ENCODE results near the gene CYP2J2.
"Not testable (repeated sequence)": the region's sequence is repeated elsewhere in the genome, so short reads cannot be mapped to it uniquely, and the experiment has no call there.

CYP2J2 gene

GRCh38 chr1:59928996-59929395 is 2.4 kb upstream of the CYP2J2 start:
- Mint-ChIP-seq H3K27ac (no peak overlapping the region), H3K9me3 (peaks cover 17% of the 10 kb centered on the region), H3K27me3 (ENCODE audit: low read depth, poor library complexity) (peaks cover 80% of the 10 kb centered on the region), H3K4me3 (no peak overlapping the region), H3K36me3 (ENCODE audit: low read depth) (no peaks in the 10 kb centered on the region), H3K4me1 (no peaks in the 10 kb centered on the region)
- DNase-seq, result no peak
- TF ChIP-seq CTCF (IDR thresholded peaks at IDR 0.05), result no peak

GRCh38 chr1:59927213-59927612 is 640 bp upstream of the CYP2J2 start:
- Mint-ChIP-seq H3K9me3 (peaks cover 27% of the 10 kb centered on the region), H3K36me3 (ENCODE audit: low read depth) (no peaks in the 10 kb centered on the region), H3K4me3 (peak overlapping the region; percentile 71), H3K4me1 (no peaks in the 10 kb centered on the region), H3K27me3 (ENCODE audit: low read depth, poor library complexity) (peaks cover 76% of the 10 kb centered on the region), H3K27ac (no peak overlapping the region)
- DNase-seq, result no peak
- TF ChIP-seq CTCF (IDR thresholded peaks at IDR 0.05), result no peak

- H3K4me3 Mint-ChIP-seq, result no peak overlapping the region
- no peaks in the 10 kb centered on the region for H3K4me1 Mint-ChIP-seq
- peaks cover 73% of the 10 kb centered on the region for H3K27me3 Mint-ChIP-seq (ENCODE audit: low read depth, poor library complexity)
- no peaks in the 10 kb centered on the region for H3K36me3 Mint-ChIP-seq (ENCODE audit: low read depth)
- DNase-seq, result no peak
- H3K27ac Mint-ChIP-seq, result no peak overlapping the region
- no peak for TF ChIP-seq CTCF (IDR thresholded peaks at IDR 0.05)
- peaks cover 27% of the 10 kb centered on the region for H3K9me3 Mint-ChIP-seq
Measured at GRCh38 chr1:59924653-59925052, 1.9 kb downstream of the CYP2J2 start.

DNA sequence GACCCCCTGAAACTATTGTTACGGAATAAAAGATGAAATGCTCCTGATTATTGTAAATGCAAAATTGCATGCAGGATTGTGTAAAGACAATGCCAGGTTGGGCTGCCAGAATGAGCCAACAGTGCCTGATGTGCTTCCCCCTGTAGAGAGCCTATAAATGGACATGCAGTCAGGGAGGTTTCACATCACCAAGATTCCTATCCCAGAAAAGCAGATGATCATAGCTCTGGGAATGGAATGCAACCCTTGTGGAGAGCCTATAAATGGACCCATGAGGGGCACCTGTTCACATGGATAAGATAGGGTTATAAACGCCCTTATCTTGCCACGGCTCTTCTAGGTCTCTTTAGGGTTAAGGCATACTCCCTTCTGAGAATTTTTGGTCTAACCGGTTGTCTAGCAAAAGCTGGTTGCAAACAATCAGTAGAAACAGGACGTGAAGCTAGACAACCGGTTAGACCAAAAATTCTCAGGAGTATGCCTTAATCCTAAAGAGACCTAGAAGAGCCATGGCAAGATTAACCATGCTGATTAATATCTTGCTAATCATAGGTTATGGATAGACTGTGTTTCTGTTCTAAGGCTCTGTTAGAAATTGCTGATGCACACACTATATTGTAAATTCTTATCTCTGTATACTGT is 5.2 kb downstream of the CYP2J2 start:
- peaks cover 49% of the 10 kb centered on the region for H3K27me3 Mint-ChIP-seq (ENCODE audit: low read depth, poor library complexity)
- not testable (repeated sequence) for H3K4me1 Mint-ChIP-seq; DNase-seq; H3K27ac Mint-ChIP-seq; H3K36me3 Mint-ChIP-seq (ENCODE audit: low read depth); H3K4me3 Mint-ChIP-seq
- peaks cover 27% of the 10 kb centered on the region for H3K9me3 Mint-ChIP-seq

DNA sequence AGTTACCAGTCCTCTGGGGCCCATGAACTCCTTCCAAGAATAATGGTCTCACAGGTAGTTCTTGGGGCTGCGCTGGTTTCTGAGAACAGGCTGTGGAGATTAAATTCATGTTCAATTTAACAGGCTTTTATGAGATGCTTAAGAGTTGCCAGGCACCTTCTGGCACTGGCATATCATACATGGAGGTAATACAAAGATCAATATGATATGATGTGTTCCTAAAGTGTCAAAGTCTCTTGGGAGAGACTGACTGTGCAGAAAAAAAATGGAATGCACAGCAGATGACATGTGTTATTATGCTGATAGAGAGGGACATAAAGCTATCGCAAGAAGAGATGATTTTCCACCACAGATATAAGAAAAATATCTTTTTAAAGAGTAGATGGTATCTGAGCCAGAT is 6.8 kb downstream of the CYP2J2 start:
- Mint-ChIP-seq H3K4me3 (no peak overlapping the region), H3K36me3 (ENCODE audit: low read depth) (no peaks in the 10 kb centered on the region), H3K27ac (no peak overlapping the region), H3K9me3 (peaks cover 15% of the 10 kb centered on the region), H3K27me3 (ENCODE audit: low read depth, poor library complexity) (peaks cover 37% of the 10 kb centered on the region), H3K4me1 (no peaks in the 10 kb centered on the region)
- no peak for DNase-seq
- no peak for TF ChIP-seq CTCF (IDR thresholded peaks at IDR 0.05)

- Mint-ChIP-seq H3K27ac (no peak overlapping the region), H3K27me3 (ENCODE audit: low read depth, poor library complexity) (peaks cover 34% of the 10 kb centered on the region), H3K4me3 (no peak overlapping the region), H3K36me3 (ENCODE audit: low read depth) (no peaks in the 10 kb centered on the region), H3K9me3 (no peaks in the 10 kb centered on the region), H3K4me1 (no peaks in the 10 kb centered on the region)
- no peak for TF ChIP-seq CTCF (IDR thresholded peaks at IDR 0.05)
- DNase-seq, result no peak
Measured at GRCh38 chr1:59917785-59918180, 8.8 kb downstream of the CYP2J2 start.
